ENCODE measurements around the gene RTN4RL1. TPM values are rescaled to one million over a fixed set of nuclear protein-coding genes. Genes with fewer than 3 reads are reported as not detected.
A peak's percentile ranks its signal among the peaks of the same experiment; 100 is the strongest.

The RTN4RL1 gene
- total and polyA plus RNA-seq, 2 donors from 2014 or later, result 2.0 to 10.7 TPM

- H3K9me3 ChIP-seq (ENCODE audit: control insufficient read depth in 2 of 3, insufficient read depth in 1 of 3, low read length in 3 of 3), result no peaks in the 10 kb centered on the region
- FAIRE-seq (no peak), DNase-seq (peak; percentile 76 to 94 (median 86))
- TF ChIP-seq CTCF (IDR thresholded peaks at IDR 0.05; ENCODE audit: borderline replicate concordance, extremely low read depth, insufficient read depth), result peak; percentile 90
- peaks cover 8% of the 10 kb centered on the region for H3K27me3 ChIP-seq (ENCODE audit: control insufficient read depth, insufficient read depth, low read length)
- H3K36me3 ChIP-seq (ENCODE audit: control insufficient read depth in 2 of 3, insufficient read depth in 3 of 3, low read length in 3 of 3), result no peaks in the 10 kb centered on the region
- peak within 1 kb of the TSS in 2 of 3 donors; percentile 34 to 41 for H3K4me3 ChIP-seq (ENCODE audit: low read length in 3 of 3)
- H3K4me1 ChIP-seq (ENCODE audit: control insufficient read depth in 2 of 3, insufficient read depth in 2 of 3, low read depth in 1 of 3, low read length in 3 of 3), result peaks cover 0 to 13% (median 0%) of the 10 kb centered on the region in 3 donors
- H3K9ac ChIP-seq (ENCODE audit: low read length in 3 of 3), result peak within 1 kb of the TSS in 1 of 3 donors; percentile 34
- peak within 1 kb of the TSS; percentile 83 to 85 for H3K27ac ChIP-seq (ENCODE audit: low read depth in 2 of 2, low read length in 2 of 2)
- intact Hi-C loops (cut with DNase I), result loop anchor here (5.0 kb wide), 1 partner anchor 188 kb away; no protein-coding TSS in a partner anchor
Observed at GRCh38 chr17:2054512-2055291, 29.6 kb upstream of the RTN4RL1 start, which contains the start of gene HIC1. Gene HIC1, plus strand, starts transcription at chr17:2055103. Its CDS starts 1,588 bp downstream, at chr17:2056691.

- H3K4me3 ChIP-seq (ENCODE audit: low read length in 3 of 3), result peak overlapping the region in 1 of 3 donors; percentile 41
- H3K9ac ChIP-seq (ENCODE audit: low read length in 3 of 3), result no peak overlapping the region
- peaks cover 0 to 16% (median 2%) of the 10 kb centered on the region in 3 donors for H3K4me1 ChIP-seq (ENCODE audit: control insufficient read depth in 2 of 3, insufficient read depth in 2 of 3, low read depth in 1 of 3, low read length in 3 of 3)
- DNase-seq (peak in 1 of 5 donors; percentile 69), FAIRE-seq (no peak)
- intact Hi-C loops (cut with DNase I), result no loop called here
- no peaks in the 10 kb centered on the region for H3K9me3 ChIP-seq (ENCODE audit: control insufficient read depth in 2 of 3, insufficient read depth in 1 of 3, low read length in 3 of 3)
- no peaks in the 10 kb centered on the region for H3K36me3 ChIP-seq (ENCODE audit: control insufficient read depth in 2 of 3, insufficient read depth in 3 of 3, low read length in 3 of 3)
- peaks cover 8% of the 10 kb centered on the region for H3K27me3 ChIP-seq (ENCODE audit: control insufficient read depth, insufficient read depth, low read length)
- no peak for TF ChIP-seq CTCF (IDR thresholded peaks at IDR 0.05; ENCODE audit: borderline replicate concordance, extremely low read depth, insufficient read depth)
- H3K27ac ChIP-seq (ENCODE audit: low read depth in 2 of 2, low read length in 2 of 2), result peak overlapping the region; percentile 69 to 74
Observed at GRCh38 chr17:2054262-2054511, 29.1 kb upstream of the RTN4RL1 start.

GRCh38 chr17:2053380-2054261 lies 28.5 kb upstream of the RTN4RL1 start:
- intact Hi-C loops (cut with DNase I), result no loop called here
- Histone ChIP-seq H3K9ac (ENCODE audit: low read length in 3 of 3) (no peak overlapping the region), H3K4me1 (ENCODE audit: control insufficient read depth in 2 of 3, insufficient read depth in 2 of 3, low read depth in 1 of 3, low read length in 3 of 3) (peaks cover 0 to 21% (median 4%) of the 10 kb centered on the region in 3 donors), H3K4me3 (ENCODE audit: low read length in 3 of 3) (peak overlapping the region in 1 of 3 donors; percentile 41), H3K9me3 (ENCODE audit: control insufficient read depth in 2 of 3, insufficient read depth in 1 of 3, low read length in 3 of 3) (no peaks in the 10 kb centered on the region), H3K36me3 (ENCODE audit: control insufficient read depth in 2 of 3, insufficient read depth in 3 of 3, low read length in 3 of 3) (no peaks in the 10 kb centered on the region), H3K27me3 (ENCODE audit: control insufficient read depth, insufficient read depth, low read length) (peaks cover 8% of the 10 kb centered on the region), H3K27ac (ENCODE audit: low read depth in 2 of 2, low read length in 2 of 2) (peak overlapping the region; percentile 69 to 74)
- TF ChIP-seq CTCF (IDR thresholded peaks at IDR 0.05; ENCODE audit: borderline replicate concordance, extremely low read depth, insufficient read depth), result peak; percentile 40
- FAIRE-seq (no peak), DNase-seq (peak in 3 of 5 donors; percentile 79 to 93 (median 81))
